CD4-positive, alpha-beta T cell treated with Interleukin-10 for 1 hour (primary cell): ENCODE measurements around the gene PPP1R12B.
"Not testable (repeated sequence)": the region's sequence is repeated elsewhere in the genome, so short reads cannot be mapped to it uniquely, and the experiment has no call there.

Experiments used
- DNase-seq: peaks from one replicate; pipeline ENCODE4 v3.0.0-alpha.2; 2020

PPP1R12B gene

DNA sequence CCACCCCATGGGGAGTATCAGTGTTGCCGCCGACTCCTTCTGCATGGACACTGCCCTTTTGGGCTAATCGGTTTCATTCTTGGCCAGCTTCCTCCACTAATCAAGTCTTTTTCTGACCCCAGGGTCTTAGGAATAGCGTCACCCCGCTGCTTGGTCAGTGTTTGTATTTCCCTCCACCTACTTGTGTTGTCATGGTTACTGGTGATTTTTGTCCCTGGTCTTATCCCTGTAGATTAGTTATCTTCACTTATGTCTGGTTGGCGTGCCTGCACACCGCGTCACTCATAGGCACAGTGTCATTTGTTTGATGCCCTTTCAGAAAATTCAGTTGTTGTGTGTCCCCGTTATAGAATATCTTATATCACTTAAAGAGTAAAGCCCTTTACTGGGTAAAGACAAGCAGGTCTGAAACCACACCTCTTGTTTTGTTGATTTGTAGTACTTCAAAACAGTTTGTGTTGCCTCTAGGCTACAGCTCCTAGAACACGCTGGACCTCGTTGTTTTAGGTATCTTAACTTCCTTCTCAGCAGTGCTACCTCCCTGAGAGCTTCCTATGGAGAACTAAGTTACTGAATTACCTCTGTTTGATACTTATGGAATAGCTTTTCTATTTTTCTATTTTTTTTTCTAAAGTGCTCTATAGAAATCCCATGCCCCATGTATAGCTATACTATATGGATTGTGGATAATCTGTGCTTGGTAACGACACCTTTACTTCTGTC, 868 bp downstream of the PPP1R12B start:
- peak; percentile 28 for DNase-seq

DNA sequence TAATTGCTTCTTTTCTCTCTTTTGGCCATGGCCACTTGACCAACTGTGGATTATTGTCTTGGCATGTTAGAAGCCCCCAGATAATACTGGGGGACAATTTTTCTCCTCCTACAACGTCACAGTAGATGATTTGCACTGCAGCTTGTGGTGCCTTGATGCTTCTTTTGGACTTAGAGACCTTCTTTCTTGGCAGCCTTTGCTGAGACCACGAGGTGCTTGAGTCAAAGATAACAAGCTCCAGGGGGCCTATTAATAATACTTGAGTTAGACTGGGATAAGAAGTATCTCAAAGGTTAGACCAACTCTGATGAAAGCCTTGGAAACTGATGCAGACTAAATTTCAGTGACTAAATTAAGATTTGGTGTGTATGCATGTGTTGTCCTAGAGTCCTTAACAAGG, 3.2 kb downstream of the PPP1R12B start:
- no peak for DNase-seq

DNA sequence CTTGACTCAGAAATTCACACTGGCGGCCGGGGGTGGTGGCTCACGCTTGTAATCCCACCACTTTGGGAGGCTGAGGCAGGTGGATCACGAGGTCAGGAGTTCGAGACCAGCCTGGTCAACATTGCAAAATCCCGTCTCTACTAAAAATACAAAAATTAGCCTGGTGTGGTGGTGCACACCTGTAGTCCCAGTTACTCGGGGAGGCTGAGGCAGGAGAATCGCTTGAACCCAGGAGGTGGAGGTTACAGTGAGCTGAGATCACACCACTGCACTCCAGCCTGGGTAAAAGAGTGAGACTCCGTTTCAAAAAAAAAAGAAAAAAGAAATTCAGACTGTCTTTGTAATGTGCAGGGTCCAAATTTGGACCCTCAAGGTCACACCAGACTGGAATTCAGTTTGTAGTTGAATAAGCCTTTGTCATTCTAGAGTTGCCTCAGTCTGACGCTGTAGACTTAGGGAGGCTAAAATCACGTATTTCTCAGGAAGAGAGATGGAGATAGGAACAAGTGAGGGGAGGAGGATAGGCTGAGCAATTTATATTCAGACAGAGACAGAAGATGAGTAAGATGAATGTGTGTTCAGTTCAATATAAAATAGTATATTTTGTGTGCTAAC, 4.2 kb downstream of the PPP1R12B start:
- DNase-seq: not testable (repeated sequence)

DNA sequence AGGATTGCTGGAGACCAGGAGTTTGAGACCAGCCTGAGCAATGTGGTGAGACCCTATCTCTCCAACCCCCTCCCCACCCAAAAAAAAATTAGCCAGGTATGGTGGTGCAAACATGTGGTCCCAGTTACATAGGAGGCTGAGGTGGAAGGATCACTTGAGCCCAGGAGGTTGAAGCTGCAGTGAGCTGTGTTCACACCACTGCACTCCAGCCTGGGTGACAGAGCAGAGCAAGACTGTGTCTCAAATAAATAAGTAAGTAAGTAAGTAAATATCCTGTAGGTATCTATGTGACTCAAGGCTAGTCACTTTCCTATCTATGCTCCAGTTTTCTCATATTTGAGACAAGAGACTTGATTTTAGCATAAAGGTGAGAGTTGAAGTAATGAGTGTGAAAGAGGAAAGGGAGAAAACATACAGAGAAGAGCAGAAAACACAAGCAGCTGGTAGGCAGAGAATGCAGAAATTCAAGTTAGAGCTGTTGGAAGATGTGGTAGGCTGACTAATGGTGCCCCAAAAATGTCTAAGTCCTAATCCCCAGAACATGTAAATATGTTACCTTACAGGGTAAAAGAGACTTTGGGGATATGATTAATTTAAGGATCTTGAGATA, 7.5 kb downstream of the PPP1R12B start:
- no peak for DNase-seq

DNA sequence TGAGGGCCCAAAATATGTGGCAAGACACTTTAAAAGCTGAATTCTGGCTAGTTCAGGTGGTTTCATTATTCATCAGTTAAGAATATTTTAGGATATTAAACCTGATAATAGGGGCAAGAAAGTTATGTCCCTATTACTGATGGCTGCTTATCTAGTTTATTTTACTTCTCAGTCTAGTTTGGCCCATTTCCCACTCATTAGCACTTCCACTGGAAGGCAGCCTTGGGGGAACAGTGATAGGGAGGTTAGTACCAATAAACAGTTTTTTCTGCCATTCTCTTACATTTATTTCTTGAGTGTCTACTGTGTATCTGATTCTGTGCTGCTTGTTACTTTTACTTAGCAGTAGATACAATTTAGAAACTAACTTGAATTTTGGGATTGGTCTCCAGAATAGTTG, 9.0 kb downstream of the PPP1R12B start:
- DNase-seq: no peak

DNA sequence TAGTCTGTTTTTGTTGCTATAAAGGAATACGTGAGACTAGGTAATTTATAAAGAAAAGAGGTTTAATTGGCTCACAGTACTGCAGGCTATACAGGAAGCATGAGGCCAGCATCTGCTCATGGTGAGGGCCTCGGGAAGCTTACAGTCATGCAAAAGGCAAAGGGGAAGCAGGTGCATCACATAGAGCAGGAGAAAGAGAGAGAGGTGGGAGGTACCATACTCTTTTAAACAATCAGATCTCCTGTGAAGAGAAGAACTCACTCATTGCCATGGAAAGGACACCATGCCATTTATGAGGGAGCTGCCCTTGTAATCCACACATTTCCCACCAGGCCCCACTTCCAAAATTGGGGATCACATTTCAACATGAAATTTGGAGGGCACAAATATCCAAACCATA, 12.7 kb downstream of the PPP1R12B start:
- no peak for DNase-seq

DNA sequence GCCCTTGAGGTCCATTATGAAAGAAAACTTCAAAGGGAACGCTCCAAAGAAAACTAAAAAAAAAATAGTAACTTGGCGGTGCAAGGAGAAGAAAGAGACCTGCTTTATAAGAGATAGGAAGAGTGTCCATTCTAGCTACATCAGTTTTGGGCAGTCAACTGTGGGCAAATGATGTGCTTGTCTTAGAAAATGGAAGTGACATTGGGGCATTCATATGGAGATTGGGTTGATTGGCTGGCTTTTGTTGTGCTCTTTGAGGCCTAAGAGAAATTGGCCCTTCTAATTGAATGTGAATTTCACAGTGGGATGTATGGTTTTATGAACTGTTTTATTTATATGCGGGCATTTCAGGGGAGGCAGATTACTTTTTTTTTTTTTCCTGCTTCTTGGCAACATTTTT, 13.2 kb downstream of the PPP1R12B start:
- no peak for DNase-seq

DNA sequence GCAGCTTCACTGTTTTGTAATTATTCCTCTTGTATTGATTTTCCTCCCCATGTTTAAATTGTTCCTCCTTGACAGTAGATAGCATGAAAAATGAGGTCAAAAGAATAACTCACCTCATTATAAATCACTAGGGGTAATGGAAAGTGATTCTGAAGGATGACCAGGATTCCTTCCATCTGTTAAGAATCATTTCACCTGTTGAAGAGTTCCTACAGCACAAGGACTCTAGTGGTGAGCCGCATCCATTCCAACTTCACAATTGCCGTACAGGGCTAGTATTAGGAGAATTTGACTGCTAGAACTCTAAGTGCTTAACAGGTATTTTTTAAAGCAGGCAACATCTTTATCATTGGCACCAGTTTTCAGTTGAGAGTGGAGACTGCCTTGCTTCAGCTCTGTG, 13.7 kb downstream of the PPP1R12B start:
- DNase-seq: no peak

DNA sequence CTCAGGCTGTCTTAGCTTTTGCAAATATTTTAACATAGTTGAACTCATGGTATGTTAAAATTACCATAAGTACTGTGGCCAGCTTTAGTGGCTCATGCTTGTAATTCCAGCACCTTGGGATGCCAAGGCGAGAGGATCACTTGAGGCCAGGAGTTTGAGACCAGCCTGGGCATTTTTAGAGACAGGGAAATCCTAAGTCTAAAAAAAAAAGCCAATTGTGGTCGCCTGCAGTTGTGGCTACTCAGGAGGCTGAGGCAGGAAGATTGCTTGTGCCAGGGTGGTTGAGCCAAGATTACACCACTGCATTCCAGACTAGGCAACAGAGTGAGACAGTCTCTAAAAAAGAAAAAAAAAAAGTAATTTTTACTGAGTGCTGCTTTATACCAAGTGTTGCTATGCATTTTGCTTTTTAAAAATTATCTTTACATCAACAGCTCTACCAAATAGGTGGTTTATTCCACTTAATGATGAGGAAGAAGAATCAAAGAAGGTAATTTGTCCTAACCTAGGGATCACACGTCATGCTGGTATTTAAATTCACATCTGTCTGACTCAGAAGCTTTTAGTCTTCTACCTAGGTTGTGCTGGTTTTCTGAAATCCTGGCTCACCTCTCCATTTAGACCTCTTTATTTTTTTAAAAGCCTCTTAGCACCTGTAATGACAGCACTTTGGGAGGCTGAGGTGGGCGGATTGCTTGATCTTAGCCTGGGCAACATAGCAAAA, 16.8 kb downstream of the PPP1R12B start:
- no peak for DNase-seq

DNA sequence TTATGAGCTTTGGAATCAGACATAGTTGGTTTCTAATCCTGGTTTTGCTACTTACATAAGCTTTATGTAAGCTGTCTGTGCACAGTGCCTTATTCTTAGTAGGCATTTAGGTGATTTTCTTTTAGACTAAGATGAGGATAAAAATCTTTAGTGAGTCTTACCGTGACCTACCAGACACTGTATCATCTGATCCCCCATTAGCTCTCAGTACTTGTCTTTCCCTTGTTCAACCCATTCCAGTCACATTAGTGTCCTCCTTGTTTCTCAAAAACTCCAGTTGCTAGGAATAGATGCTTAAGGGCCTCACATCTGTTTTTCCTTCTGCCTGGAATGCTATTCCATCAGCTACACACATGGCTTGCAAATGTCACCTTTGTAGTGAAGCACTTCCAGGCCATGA, 18.8 kb downstream of the PPP1R12B start:
- DNase-seq: no peak

DNA sequence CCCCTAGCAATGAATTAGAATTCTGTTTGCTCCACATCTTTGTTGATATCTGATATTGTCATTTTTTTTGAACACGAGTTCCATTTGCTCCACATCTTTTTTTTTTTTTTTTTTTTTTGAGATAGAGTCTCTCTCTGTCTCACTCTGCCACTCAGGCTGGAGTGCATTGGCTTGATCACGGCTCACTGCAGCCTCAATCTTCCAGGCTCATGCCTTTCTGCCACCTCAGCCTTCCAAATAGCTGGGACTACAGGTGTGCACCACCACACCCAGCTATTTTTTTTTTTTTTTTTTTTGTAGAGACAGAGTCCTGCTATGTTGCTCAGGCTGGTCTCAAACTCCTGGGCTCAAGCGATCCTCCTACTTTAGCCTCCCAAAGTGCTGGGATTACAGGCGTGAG, 22.4 kb downstream of the PPP1R12B start:
- not testable (repeated sequence) for DNase-seq

DNA sequence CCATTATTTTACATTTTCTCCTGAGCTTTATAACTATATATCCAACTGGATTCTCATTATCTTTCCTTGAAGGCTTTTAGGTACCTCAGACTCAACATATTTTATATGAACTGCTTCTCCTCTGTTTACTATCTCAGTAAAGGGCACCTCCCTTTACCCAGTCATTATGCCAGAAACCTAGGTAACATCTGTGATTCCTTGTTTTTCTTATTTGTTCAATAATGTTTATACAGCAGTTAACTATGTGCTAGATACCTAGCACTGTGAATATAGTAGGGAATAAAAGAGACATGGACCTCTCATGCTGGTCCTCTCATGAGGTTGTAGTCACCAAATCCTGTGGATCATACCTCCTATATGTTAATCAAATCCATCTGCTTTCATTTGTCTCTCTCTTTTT, 25.6 kb downstream of the PPP1R12B start:
- no peak for DNase-seq

DNA sequence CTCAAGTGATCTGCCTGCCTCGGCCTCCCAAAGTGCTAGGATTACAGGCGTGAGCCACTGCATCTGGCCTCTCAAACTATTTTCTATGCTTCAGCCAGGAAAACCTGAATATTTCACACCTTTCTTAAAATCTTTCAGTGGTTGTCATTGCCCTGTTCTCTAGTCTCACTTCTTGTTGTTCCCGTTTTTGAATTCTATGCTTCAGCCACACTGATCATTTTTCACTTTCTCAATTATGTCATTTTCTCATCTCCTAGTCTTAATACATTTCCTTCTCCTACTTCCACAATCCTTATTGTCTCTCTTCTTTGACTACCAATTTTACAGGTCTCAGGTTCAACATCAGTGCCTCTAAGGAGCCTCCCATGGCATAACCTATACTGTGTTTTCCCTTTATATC, 26.7 kb downstream of the PPP1R12B start:
- DNase-seq: not testable (repeated sequence)

DNA sequence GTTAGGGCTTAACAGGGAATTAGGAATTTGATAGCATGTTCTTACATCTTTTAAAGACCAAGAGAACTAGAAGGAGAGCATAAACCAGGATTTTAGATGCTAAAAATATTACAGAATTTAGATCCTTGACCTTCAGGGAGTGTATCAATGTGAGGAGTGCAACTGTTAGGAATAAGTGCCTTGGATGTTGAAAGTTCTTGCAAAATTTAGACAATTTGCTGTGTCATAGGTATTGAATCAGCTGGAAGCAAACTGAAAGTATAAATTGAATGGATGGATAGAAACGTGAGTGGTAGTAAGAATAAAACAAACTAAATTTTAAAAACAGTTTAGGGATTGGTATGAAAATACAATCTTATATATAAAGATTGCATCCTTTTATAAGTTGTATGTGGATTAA, 27.7 kb downstream of the PPP1R12B start:
- no peak for DNase-seq

DNA sequence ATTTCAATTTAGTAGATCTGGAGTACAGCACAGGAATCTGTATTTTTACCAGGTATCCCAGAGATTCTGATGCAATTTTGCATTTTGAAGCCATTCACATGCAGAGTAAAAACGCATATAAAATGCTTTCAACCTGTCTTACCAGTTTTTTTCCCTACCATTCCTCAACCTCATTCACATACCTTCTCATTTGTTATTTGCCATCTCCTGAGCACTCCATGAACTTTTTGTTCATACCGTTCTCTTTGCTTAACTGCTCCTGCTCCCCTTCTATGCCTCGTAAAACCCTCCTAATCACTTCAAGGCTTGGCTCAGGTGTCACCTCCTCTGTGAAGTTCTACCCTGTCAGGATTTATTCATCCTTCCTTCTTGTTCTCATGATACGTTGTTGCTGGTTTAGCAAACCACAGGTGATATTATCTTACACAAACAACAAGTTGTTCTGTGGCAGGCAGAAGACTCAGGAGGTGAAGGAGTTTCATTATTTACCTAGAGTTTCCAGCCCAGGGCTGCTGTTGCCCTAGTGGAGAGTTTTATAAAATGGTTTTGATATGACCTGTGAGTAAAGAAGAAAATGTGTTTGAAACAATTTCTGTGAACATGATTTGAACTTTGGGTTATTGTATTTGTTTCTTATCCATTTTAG, 31.5 kb downstream of the PPP1R12B start:
- DNase-seq: peak; percentile 8

DNA sequence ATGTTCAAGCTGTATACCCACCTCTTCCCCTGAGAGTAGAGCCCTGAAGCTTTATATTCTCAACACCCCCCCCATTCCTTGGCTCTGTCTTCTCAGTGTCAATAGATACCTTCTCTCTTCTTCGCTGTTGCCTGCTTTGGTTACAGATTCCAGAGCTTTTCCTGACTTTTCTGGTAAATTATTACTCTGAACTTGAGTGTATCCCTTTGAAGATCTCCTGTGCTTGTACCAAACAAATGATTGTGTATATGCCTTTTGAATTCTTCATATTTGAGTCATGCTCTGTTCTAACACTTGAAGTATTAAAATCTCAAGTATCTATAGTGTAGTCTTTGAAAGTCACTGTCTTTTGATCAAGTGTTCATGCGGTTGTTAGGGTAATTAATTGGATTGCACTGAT, 32.0 kb downstream of the PPP1R12B start:
- not testable (repeated sequence) for DNase-seq

DNA sequence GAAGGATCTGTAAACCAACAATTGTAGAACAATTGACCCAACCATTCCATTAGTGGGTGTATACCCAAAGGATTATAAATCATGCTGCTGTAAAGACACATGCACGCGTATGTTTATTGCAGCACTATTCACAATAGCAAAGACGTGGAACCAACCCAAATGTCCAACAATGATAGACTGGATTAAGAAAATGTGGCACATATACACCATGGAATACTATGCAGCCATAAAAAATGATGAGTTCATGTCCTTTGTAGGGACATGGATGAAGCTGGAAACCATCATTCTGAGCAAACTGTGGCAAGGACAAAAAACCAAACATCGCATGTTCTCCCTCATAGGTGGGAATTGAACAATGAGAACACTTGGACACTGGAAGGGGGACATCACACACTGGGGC, 33.4 kb downstream of the PPP1R12B start:
- not testable (repeated sequence) for DNase-seq

DNA sequence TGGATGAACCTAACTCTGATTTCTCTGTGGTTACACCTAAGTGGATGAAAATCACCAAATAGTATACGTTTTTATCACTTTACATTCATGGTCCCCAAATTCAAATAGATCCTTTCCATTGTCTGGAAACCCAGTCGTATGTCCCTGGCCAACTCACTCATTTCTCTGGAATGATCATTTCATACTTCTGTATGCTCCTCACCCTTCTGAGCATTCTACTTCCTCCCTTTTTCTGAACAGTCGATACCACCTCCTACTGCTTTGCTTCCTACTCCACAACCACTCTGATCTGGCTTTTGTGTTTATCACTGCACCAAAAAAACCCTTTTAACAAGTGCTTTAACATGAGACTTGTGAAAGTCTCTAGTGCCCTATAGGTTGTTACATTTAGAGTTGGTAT, 47.3 kb downstream of the PPP1R12B start:
- not testable (repeated sequence) for DNase-seq

DNA sequence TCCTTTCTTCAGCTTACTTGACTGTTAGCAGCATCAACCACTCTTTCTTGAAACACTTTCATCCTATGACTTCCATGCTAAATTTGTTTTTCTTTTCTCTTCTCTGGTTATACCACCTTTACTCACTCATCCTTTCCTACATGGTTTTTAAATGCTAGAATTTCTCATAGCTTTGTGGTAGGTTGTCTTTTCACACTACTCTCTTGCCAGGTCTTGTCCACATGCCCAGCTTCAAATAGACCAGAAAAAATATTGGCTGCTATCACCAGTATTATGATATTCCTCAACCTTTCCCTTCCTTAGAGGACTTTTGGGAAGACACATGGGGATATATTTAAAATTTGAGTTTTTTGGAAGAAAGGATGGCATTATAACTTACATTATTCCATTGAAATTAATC, 48.8 kb downstream of the PPP1R12B start:
- no peak for DNase-seq

DNA sequence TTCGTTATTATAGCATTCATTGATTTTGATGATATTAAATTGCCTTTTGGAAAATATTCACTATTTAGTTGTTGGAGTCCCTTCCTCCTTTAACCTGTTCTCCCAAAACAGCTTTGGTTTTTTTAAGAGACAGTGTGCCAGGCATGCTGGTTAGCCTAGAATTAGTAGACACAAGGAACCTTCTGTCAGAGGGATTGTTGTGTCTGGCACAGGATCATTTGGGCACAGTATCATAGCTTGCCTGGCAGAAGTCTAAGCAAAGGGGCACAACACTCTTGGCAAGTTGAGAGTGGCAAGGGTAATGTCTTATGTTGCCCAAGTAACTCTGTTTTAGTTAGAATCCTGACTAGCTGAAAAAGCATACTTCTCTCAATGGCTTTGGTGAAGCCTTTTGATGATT, 49.9 kb downstream of the PPP1R12B start:
- not testable (repeated sequence) for DNase-seq

DNA sequence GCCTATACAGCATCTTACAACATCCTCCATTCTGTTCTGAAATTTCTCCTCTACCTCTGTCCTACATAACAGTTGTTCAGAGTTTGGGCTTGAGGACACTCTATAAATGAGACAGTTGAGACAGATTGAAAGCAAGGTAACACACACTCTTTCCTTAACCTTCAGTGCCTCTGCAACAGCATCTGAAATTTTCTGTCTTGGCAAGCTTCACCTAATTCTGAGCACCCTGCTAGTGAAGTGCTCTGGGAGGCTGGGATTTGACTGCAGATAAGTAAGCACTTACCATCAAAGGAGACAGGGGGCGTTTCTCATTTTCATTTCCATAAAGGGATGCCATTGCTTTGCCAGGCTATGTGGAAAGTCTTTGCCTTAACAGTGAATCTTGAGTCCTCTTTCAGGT, 53.3 kb downstream of the PPP1R12B start:
- DNase-seq: not testable (repeated sequence)

DNA sequence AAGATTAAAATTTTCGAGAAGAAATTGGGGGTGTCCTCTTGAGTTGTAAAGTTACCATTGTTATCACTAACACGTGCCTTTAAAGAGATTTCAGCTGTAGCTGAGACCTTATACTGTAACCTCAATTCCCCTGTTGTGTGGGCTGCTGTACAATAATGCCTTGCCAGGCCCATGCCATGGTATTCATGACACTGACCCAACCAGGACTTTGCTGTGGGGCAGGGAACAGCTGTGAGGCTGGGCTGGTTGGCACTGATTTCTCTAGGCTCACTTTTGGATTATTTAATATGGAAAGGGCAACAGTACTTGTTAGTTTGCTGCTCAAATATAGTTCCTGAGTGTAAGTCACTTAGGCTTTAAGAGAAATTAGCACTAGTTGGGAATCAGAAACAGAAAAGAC, 54.9 kb downstream of the PPP1R12B start:
- DNase-seq: not testable (repeated sequence)

DNA sequence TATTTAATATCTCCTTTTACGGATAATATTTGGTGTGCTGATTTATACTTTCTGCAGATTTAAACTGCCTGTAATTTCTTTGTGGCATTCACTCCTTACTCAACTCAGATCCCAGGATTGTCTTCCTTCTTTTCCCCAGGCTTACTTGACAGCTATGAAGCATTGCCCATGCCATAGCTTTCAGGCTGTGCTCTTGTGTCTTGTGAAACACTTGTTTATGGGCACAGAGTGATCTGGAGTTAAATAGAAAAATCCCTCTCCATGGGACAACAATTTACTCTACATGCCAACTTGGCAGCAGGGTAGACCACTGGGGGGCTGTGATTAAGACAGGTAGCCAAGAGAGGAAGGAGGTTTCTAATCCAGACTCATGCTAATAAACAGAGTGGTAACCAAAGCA, 57.4 kb downstream of the PPP1R12B start:
- DNase-seq: no peak
